ENCODE measurements around the gene MAPK9.

Gene MAPK9

GRCh38 chr5:180294913-180295555, 3.2 kb upstream of the MAPK9 start:
- no peak for DNase-seq (ENCODE audit: low read depth)

DNA sequence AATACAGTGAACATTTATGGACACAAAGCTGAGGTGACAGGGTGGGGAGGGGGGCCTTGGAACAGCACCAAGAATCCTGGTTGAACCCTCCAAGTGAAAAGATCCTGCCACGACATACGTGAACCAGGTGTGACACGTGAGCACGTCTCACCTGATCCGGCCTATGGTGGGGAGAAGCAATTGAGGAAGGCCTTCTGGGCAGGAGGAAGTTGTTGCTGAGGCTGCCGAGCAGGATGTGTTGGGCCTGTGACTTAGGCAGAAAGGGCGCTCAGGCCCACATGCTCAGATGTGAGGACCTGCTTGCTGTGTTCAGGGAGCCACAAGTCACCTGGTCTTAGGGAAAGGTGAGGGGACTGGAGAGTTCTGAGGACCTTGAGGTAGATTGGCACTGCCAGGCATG, 2.5 kb upstream of the MAPK9 start:
- DNase-seq (ENCODE audit: low read depth), result no peak

GRCh38 chr5:180291234-180291940, 496 bp downstream of the MAPK9 start:
- no peak for DNase-seq (ENCODE audit: low read depth)

DNA sequence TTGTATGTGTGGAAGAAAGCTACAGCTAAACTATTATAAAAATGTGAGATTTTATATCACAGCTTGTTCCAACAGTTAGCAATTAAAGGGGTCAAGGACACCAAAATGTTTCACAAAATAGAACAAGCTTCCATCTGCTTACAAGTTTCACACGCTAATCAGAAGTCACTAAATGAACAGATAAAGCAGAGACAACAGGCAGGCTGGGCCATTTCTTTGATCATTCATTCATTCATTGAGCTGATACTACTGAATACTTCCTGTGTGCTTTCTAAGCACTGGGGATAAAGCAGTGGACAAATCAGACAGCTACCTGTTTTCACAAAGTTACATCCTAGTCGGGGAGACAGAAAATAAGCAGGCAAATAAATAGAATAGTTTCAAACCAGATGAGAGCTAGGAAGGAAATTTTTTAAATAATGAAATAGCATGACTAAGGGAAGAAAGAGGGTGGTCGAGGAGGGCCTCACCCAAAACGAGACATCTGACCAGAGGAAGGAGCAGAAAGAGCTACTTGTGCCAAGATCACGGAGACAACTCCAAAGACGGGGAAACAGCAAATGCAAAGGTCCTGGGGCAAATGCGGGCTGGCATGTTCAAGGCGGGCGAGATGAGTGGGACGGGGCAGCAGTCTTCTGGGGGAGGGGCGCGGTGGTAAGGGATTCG, 1.2 kb downstream of the MAPK9 start:
- DNase-seq (ENCODE audit: low read depth), result no peak

- DNase-seq (ENCODE audit: low read depth), result no peak
These were observed 1.9 kb downstream of the MAPK9 start for GRCh38 chr5:180289966-180290365.

DNA sequence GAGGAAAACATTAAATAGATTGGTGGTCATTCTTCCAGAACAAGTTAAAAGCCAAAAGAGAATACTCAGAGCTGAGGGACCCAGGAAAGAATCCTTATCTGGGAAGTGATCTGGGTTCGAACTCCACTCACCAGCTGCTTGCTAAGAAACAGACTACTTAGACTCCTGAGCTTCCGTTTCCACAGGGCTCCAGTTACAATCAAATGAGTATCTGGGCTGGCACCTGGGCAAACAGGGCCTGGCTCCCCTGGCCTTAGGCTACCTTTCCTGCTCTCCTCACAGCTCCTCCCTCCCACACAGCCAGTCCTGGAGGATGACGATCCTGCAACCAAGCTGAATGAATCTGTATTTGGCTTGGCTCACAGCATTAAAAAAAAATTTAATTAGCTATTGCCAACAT, 2.5 kb downstream of the MAPK9 start:
- DNase-seq (ENCODE audit: low read depth), result no peak

DNA sequence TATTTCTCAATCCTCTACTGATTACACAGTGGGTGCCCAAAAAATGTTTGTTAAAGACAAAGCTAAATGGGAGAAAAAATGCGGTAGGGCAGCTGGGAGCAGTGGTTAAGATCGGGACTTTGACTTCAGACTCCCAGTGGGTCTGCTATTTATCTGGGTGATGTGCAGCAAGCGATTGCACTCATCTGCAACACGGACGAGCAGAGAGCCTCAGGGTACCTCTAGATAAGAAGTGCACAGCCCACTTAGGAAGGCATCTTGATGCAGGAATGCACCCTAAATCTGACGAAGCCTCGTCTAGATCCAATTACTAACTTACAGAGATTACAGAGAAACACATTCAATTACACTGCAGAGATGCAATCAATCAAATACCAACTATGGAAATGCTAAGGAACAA, 4.0 kb downstream of the MAPK9 start:
- DNase-seq (ENCODE audit: low read depth), result no peak

- DNase-seq (ENCODE audit: low read depth), result no peak
These were observed 4.5 kb downstream of the MAPK9 start for GRCh38 chr5:180287404-180287803.

DNA sequence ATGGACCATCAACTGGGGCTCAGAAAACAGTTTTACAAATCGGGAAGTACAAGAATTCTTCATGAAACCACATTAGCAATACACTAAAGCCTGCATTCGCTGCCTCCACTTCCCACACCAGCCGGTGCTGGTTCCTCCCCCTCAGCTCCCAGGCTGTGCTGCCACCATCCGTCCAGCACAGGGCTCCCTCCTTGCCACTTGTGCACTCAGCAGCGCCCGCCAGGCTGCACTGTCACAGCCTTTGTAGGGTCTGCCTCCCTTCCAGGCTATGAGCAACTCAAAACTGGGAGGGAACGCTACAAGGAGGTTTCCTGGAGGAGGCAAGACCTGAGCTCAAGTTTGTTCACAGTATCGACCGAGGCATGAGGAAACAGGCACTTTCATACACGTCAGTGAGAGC, 7.7 kb downstream of the MAPK9 start:
- DNase-seq (ENCODE audit: low read depth), result no peak

DNA sequence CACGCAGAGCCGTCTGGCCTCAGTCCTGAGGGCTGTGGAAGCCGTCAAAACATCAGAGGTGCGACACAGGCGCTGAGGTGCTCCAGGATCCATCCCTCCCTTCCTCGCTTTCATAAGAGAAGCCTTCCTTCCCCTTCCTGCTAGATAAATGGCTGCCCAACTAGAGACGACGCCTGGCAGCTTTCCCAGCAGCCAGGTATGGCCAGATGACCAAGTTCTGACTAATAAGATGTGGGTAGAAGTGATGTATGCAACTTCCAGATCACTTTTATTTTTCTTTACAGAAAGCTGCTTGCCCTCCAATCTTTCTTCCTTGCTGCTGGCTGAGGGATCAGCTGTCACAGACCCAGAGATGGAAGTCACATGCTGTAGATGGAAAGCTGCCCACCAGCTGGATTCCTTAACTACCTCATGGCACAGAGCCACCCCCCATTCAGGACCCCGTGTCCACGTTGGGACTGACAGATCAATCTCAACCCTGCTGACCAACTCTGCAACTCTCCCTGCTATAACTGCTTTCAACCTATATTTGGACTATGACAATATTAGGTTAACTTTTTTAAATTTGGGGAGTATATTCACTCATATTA, 8.8 kb downstream of the MAPK9 start:
- DNase-seq (ENCODE audit: low read depth), result no peak

DNA sequence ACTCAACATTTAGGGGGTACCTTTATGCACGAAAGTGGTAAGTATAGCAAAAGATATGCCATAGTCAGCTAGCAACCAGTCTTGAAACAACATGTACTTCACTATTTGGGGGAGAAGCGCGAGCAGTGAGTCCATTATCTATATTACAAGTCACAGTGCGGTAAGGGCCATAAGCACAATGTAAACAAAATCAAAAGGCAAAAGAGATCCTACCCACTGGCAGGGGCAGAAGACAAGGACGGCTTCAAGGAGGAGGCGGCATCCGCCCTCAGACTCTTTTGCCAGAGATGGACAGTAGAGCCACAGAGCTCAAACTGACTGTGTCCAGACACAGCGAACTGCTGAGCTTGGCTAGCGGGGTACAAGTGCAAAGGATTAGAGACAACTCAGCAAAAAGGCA, 9.6 kb downstream of the MAPK9 start:
- no peak for DNase-seq (ENCODE audit: low read depth)

- no peak for DNase-seq (ENCODE audit: low read depth)
These were observed 10.2 kb downstream of the MAPK9 start for GRCh38 chr5:180281706-180282105.

GRCh38 chr5:180274695-180275094, 17.2 kb downstream of the MAPK9 start:
- no peak for DNase-seq (ENCODE audit: low read depth)

GRCh38 chr5:180271221-180271620, 20.7 kb downstream of the MAPK9 start:
- DNase-seq (ENCODE audit: low read depth), result no peak

GRCh38 chr5:180259260-180259611, 32.6 kb downstream of the MAPK9 start:
- DNase-seq (ENCODE audit: low read depth), result no peak

DNA sequence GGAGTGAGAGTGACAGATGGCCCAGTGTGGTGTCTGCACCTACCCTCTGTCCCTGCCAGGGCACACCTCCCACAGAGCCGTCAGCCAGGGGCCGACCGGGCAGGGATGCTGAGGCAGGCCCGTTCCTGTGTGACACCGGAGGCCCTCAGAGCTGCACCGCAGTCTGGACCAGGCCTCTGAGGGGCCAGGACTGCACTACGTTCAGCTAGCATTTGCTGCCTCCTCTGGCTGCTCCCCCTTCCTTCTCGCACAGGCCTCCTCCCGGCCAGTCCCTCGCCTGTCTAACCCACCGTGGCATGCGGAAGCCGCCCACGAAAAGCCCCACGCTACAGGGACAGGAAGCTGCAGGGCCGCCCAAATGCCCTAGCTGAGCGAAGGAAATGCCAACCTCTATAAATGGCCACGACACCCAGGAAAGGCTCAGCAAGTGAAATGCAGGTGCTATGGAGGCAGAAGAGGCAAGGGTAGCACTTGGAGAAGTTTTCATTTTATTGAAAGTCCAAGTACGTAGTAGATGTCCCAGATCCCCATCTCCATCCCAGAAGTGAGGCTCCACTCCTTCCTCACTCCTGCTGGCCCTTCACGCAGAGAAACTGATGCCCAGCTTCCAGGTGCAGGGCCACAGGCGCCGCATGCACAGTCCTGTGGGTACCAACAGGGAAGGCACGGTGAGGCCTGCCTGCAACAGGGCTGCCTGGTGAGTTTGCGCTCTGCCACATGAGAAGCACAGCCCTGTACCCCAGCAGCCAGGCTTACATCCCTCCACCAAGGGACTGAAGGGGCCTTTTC, 38.7 kb downstream of the MAPK9 start:
- no peak for DNase-seq (ENCODE audit: low read depth)

- DNase-seq (ENCODE audit: low read depth), result no peak
These were observed 40.0 kb downstream of the MAPK9 start for GRCh38 chr5:180251887-180252286.

DNA sequence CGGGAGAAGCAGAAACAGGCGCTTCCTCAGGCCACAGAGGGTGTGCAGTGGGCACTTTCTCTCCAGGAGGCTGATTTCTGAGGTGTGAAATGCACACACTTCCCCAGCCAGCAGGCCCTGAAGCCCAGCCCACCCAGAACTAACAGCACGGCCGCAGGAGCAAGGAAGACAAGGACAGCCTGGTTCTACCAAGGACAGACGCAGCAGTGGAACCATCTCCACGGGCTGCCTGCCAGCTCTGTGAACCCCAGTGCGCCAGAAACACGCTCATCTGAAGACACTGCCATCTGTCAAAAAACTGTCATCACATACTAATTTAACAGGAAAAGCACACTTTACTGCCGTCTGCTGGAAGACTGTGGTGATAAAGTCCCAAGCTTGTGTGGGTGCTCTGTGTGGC, 40.7 kb downstream of the MAPK9 start:
- DNase-seq (ENCODE audit: low read depth), result no peak

DNA sequence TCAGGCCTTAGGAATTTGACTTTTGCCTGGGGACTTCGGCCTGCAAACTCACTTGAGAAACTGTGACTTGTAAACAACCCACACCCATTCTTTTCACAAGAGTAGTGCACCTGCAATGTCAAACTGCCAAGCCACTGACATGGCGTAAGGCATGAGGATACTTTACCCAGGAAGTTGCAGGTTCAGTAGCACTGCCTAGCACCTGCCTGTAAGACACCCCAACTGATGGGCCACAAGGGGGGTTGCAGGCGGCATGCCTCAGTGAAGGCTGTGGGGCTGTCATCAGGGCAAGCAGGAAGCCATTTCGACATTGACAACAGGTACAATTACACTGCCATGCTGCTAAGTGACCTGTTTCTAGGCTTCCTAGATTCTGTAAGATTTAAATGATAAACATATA, 41.6 kb downstream of the MAPK9 start:
- no peak for DNase-seq (ENCODE audit: low read depth)

- DNase-seq (ENCODE audit: low read depth), result no peak
These were observed 50.3 kb downstream of the MAPK9 start for GRCh38 chr5:180241600-180241999.

- DNase-seq (ENCODE audit: low read depth), result no peak
These were observed 53.3 kb downstream of the MAPK9 start for GRCh38 chr5:180238631-180239030.

- DNase-seq (ENCODE audit: low read depth), result no peak
These were observed 56.0 kb downstream of the MAPK9 start for GRCh38 chr5:180235846-180236245.
